Measurements from ENCODE around the gene MEIKIN. TPM values are rescaled to one million over a fixed set of nuclear protein-coding genes. Genes with fewer than 3 reads are reported as not detected.

Gene MEIKIN
- total RNA-seq, 1 donor from 2014 or later: not detected

DNA sequence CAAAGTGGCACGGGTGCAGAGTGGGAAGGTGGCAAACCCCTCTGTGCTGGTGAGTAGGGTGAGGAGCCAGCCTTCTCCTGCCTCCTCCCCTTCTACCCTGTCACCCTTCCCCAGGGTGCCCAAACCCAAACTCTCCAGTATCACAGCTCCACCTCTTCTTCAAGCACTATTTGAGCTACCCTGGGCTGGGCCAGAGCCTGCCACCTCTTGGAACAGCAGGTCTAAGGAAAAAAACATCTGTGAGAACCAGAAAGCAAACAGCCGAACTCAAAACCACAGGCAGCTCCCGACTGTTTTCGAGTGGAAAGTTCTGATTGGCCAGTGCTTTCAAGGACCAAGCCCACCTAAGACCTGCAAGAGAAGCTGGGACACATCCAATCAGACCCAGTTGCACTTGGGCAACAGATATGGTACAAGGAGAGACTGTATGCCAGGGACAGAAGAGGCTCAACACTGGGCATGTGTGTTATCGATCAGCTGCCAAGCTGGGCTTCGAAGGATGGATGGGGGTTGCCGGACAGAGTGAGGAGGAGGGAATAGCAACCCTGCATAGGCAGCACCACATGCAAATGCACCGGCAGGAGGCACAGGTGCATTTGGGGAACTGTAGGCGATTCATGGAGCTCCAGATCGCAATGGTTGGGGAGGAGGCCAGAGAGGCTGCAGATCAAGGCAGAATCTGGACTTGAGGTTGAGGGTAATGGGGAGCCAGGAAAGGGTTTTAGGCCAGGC is 46.3 kb upstream of the MEIKIN start:
- TF ChIP-seq, protein P1, sequence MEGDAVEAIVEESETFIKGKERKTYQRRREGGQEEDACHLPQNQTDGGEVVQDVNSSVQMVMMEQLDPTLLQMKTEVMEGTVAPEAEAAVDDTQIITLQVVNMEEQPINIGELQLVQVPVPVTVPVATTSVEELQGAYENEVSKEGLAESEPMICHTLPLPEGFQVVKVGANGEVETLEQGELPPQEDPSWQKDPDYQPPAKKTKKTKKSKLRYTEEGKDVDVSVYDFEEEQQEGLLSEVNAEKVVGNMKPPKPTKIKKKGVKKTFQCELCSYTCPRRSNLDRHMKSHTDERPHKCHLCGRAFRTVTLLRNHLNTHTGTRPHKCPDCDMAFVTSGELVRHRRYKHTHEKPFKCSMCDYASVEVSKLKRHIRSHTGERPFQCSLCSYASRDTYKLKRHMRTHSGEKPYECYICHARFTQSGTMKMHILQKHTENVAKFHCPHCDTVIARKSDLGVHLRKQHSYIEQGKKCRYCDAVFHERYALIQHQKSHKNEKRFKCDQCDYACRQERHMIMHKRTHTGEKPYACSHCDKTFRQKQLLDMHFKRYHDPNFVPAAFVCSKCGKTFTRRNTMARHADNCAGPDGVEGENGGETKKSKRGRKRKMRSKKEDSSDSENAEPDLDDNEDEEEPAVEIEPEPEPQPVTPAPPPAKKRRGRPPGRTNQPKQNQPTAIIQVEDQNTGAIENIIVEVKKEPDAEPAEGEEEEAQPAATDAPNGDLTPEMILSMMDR (conservative IDR thresholded peaks at IDR 0.05): no peak
- Mint-ChIP-seq H3K9me3 (no peaks in the 10 kb centered on the region), H3K36me3 (ENCODE audit: low read depth) (no peaks in the 10 kb centered on the region), H3K4me3 (no peak overlapping the region), H3K27me3 (ENCODE audit: low read depth) (no peaks in the 10 kb centered on the region), H3K27ac (ENCODE audit: unreplicated experiment) (no peak overlapping the region), H3K4me1 (no peaks in the 10 kb centered on the region)
- no peak for DNase-seq (ENCODE audit: low read depth, low spot score)

DNA sequence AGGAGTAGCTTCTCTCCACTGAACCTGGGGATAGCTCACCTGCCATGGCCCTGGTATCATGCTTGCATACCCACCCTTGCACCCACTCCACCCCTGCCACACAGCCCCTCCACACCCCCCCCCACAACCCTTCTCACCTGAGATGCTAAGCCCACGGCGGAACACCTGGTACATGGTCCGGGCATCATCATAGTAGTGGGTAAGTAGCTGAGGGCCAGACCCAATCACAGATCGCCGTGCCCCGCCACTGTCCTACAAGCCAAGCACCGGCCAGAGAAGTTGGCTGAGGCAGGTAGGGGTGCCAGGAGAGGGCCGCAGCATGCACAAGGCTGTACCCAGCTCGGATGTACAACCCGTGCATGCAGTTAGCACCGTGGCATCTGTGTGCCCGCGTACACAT is 45.3 kb upstream of the MEIKIN start:
- no peaks in the 10 kb centered on the region for H3K27me3 Mint-ChIP-seq (ENCODE audit: low read depth)
- DNase-seq (ENCODE audit: low read depth, low spot score): no peak
- no peaks in the 10 kb centered on the region for H3K4me1 Mint-ChIP-seq
- no peaks in the 10 kb centered on the region for H3K36me3 Mint-ChIP-seq (ENCODE audit: low read depth)
- H3K27ac Mint-ChIP-seq (ENCODE audit: unreplicated experiment): no peak overlapping the region
- no peaks in the 10 kb centered on the region for H3K9me3 Mint-ChIP-seq
- H3K4me3 Mint-ChIP-seq: no peak overlapping the region
- TF ChIP-seq, protein P1 (conservative IDR thresholded peaks at IDR 0.05): no peak

DNA sequence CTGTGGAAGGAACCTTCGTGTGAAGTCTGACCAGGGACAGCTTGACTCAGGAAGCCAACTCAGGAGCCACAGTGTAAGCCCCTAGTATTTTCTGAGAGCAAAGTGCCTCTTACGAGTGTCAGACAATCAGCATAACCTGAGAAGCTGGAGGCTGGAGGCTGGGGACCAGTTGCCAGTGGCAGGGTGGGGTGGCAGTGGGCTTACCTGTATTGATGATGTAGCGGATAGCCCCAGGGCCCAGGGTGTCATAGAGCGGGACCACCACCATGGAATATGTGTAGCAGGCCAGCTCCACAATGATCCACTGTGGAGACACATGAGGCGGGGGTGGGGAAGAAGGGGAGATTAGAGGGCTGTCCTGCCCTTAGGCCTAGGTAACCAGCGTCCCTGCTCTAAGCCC is 43.1 kb upstream of the MEIKIN start:
- Mint-ChIP-seq H3K9me3 (no peaks in the 10 kb centered on the region), H3K27ac (ENCODE audit: unreplicated experiment) (no peak overlapping the region), H3K36me3 (ENCODE audit: low read depth) (no peaks in the 10 kb centered on the region), H3K4me3 (no peak overlapping the region), H3K4me1 (no peaks in the 10 kb centered on the region), H3K27me3 (ENCODE audit: low read depth) (no peaks in the 10 kb centered on the region)
- TF ChIP-seq, protein P1 (conservative IDR thresholded peaks at IDR 0.05): no peak
- no peak for DNase-seq (ENCODE audit: low read depth, low spot score)

DNA sequence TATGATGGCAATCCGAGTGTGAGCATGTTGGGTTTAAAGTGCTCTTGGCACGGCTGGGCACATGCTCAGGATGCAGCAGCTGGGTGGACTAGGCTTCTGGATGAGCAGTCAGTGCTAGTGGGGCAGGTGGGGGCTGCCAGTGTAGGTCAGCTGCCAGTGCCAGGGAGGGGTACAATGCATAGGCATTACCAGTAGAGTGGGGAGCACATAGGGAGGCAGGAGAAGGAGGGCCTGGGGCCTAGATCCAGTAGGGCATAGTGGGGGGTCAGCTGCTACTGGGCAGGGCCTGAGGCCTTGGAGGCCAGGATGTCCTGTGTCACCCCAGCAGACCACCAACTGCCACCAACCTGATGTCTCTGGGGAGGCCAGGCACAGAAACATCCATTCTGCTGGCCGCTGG is 41.8 kb upstream of the MEIKIN start:
- Mint-ChIP-seq H3K9me3 (no peaks in the 10 kb centered on the region), H3K27ac (ENCODE audit: unreplicated experiment) (peak overlapping the region; percentile 1), H3K27me3 (ENCODE audit: low read depth) (no peaks in the 10 kb centered on the region), H3K36me3 (ENCODE audit: low read depth) (no peaks in the 10 kb centered on the region), H3K4me1 (no peaks in the 10 kb centered on the region), H3K4me3 (no peak overlapping the region)
- TF ChIP-seq, protein P1 (conservative IDR thresholded peaks at IDR 0.05): no peak
- no peak for DNase-seq (ENCODE audit: low read depth, low spot score)

DNA sequence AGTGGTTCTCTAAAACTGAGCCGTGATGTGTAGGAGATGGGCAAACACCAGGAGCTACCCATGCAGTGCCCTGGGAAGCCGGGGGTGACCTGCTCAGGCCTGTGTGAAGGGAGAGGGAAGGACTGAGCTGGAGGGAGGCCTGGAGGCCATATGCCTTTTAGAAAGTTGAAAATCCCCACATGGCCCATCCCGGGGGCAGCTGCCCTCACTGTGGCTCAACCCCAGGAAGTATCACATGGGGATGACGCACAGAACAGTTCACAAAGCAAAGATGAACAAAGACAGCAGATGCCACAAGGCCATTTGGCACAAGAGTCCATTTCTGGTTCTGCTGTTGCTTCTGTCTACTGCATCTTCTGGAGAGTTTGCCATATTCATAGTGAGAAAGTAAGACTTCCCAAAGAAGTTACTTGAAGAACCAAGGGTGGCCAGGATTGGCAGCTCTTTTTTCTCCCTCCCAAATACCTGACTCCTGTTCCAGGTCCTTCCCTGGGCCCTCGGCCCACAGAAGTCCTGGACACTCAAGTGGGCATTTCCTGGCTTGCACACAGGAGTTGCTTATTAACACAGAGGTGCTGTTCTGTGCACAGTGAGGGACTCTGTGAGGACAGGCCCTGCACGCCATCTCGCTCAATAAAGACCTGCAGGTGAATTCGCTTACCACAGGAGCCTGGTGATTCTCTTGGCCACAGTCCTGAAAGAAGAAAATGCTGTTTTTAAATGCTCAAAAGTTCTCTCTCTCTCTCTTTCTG is 40.9 kb upstream of the MEIKIN start:
- Mint-ChIP-seq H3K4me3 (no peak overlapping the region), H3K27ac (ENCODE audit: unreplicated experiment) (peak overlapping the region; percentile 1), H3K36me3 (ENCODE audit: low read depth) (no peaks in the 10 kb centered on the region), H3K9me3 (no peaks in the 10 kb centered on the region), H3K4me1 (no peaks in the 10 kb centered on the region), H3K27me3 (ENCODE audit: low read depth) (no peaks in the 10 kb centered on the region)
- no peak for DNase-seq (ENCODE audit: low read depth, low spot score)
- TF ChIP-seq, protein P1 (conservative IDR thresholded peaks at IDR 0.05): no peak
